K562 (cell line): Measurements from ENCODE around the gene MYOZ1. TPM values are rescaled to one million over a fixed set of nuclear protein-coding genes. Genes with fewer than 3 reads are reported as not detected.

ENCODE experiments used
- ARNT ChIP-seq, 2 experiments: fragments of 450-650 bp; IDR thresholded peaks; 2 replicates each; pipeline ENCODE4 v1.6.1; 2016; ENCODE audit warnings: mild to moderate bottlenecking in 1 of 2
- CREM ChIP-seq: IDR thresholded peaks from 2 replicates; pipeline ENCODE4 v1.6.1; 2014; ENCODE audit warnings: antibody characterized with exemption, low read depth
- GTF2B ChIP-seq: IDR thresholded peaks from 2 replicates; pipeline ENCODE4 v1.6.1; 2011; ENCODE audit not compliant: insufficient read length; ENCODE audit errors: extremely low read depth
- HDAC3 ChIP-seq: fragments of 450-650 bp; IDR thresholded peaks from 2 replicates; pipeline ENCODE4 v1.6.1; 2018; ENCODE audit warnings: borderline replicate concordance, mild to moderate bottlenecking, moderate library complexity; ENCODE audit not compliant: partially characterized antibody
- HOMEZ ChIP-seq: fragments of 250-450 bp; sonication (Bioruptor Pico); IDR thresholded peaks from 2 replicates; pipeline ENCODE4 v1.4.0; 2020; ENCODE audit warnings: mild to moderate bottlenecking, moderate library complexity
- HOXB6 ChIP-seq: fragments of 250-450 bp; sonication (Bioruptor Pico); IDR thresholded peaks from 2 replicates; pipeline ENCODE4 v1.5.1; 2022; ENCODE audit warnings: mild to moderate bottlenecking, borderline replicate concordance
- PML ChIP-seq: IDR thresholded peaks from 2 replicates; pipeline ENCODE4 v1.6.1; 2012; ENCODE audit warnings: low read length, inconsistent platforms
- RBM14 ChIP-seq: fragments of 200-400 bp; formaldehyde crosslinking; IDR thresholded peaks from 2 replicates; pipeline ENCODE4 v1.6.1; 2018; ENCODE audit warnings: low read depth, mild to moderate bottlenecking, low read length, moderate library complexity, borderline replicate concordance; ENCODE audit not compliant: insufficient read depth
- SMARCA5 ChIP-seq: fragments of 450-650 bp; IDR thresholded peaks from 2 replicates; pipeline ENCODE4 v1.6.1; 2016
- TFAP4 ChIP-seq: sonication (generic); formaldehyde crosslinking; IDR thresholded peaks from 2 replicates; pipeline ENCODE4 v1.8.0; 2022; ENCODE audit warnings: missing genetic modification reagents, mild to moderate bottlenecking, moderate library complexity, borderline replicate concordance
- TFE3 ChIP-seq: fragments of 450-650 bp; formaldehyde crosslinking; IDR thresholded peaks from 2 replicates; pipeline ENCODE4 v1.4.0; 2020; ENCODE audit warnings: mild to moderate bottlenecking, mixed read lengths
- TOE1 ChIP-seq, 2 experiments: fragments of 450-650 bp in 1 of 2; sonication (generic) in 1 of 2; formaldehyde crosslinking in 1 of 2; IDR thresholded peaks; 2 replicates each; pipeline versions ENCODE4 v1.7.1 to v1.8.0; 2016 to 2022; ENCODE audit warnings: borderline replicate concordance in 2 of 2, mild to moderate bottlenecking in 2 of 2, antibody characterized with exemption in 1 of 2, inconsistent platforms in 1 of 2, low read depth in 1 of 2, missing genetic modification reagents in 1 of 2, moderate library complexity in 1 of 2
- U2AF2 ChIP-seq: fragments of 200-400 bp; formaldehyde crosslinking; optimal IDR thresholded peaks from 2 replicates; pipeline ENCODE3; 2017; ENCODE audit warnings: low read depth, mild to moderate bottlenecking, low read length
- ZC3H11A ChIP-seq: IDR thresholded peaks from 2 replicates; pipeline ENCODE4 v1.6.1; 2012; ENCODE audit warnings: low read depth, low read length, improper control_type of control experiment
- ZNF507 ChIP-seq: conservative IDR thresholded peaks from 2 replicates; pipeline ENCODE4 v1.6.1; 2017; ENCODE audit warnings: missing genetic modification characterization, missing compliant biosample characterization
- polyA plus RNA-seq, 8 experiments: library from polyadenylated mRNA; depleted of rRNA in 4 of 8; stranded (reverse) in 5 of 8; unstranded in 3 of 8; fragments of >200 nt; fragmentation: Nextera tagmentation in 2 of 8; fragmentation: Illumina TruSeq in 1 of 8; extraction: Ambion mirVana in 2 of 8; extraction: Trizol in 1 of 8; gene quantifications; 2 replicates each; pipeline versions ENCODE4 v1.2.1 to v1.2.3, GENCODE V29; 2011 to 2014; ENCODE audit warnings: inconsistent platforms in 1 of 8, missing spikeins in 1 of 8
- total RNA-seq, 7 experiments: library from RNA; depleted of rRNA in 6 of 7; stranded (reverse); fragments of >200 nt in 6 of 7; fragmentation: Illumina TruSeq in 2 of 7; extraction: Trizol in 2 of 7; gene quantifications; 2 replicates each; pipeline versions ENCODE4 v1.2.1 to v1.2.3, GENCODE V29; 2011 to 2021; ENCODE audit warnings: low replicate concordance in 1 of 7

Gene MYOZ1
- total and polyA plus RNA-seq, 9 of the 15 experiments (the other 6 are each of a cell fraction or from before 2014, with no cell fraction given), result 0.03 to 0.18 (median 0.07) TPM; not detected in 5

GRCh38 chr10:73625884-73626752 is 15.2 kb downstream of the MYOZ1 start (continued):
- TF ChIP-seq TFE3 (CRISPR knock-in tag), result no peak
- TF ChIP-seq TOE1 (IDR thresholded peaks at IDR 0.05; ENCODE audit: borderline replicate concordance), result no peak
- no peak for TF ChIP-seq TOE1 (CRISPR knock-in tag; IDR thresholded peaks at IDR 0.05; ENCODE audit: borderline replicate concordance, low read depth)
- TF ChIP-seq RBM14, result no peak
- no peak for TF ChIP-seq ZC3H11A
- peak; percentile 50 to 65; a peak in 1 of 4 replicates for TF ChIP-seq ARNT (IDR thresholded peaks at IDR 0.05)
- TF ChIP-seq HOMEZ (CRISPR knock-in tag), result no peak
- TF ChIP-seq HDAC3, result peak; percentile 45
- TF ChIP-seq HOXB6 (CRISPR knock-in tag), result no peak
- TF ChIP-seq ZNF507, result no peak
- peak; percentile 88 for TF ChIP-seq PML
- TF ChIP-seq CREM, result no peak; the same call in 1 of the 2 replicates
- peak; percentile 53 for TF ChIP-seq GTF2B
- TF ChIP-seq TFAP4 (CRISPR knock-in tag), result peak; percentile 75
- TF ChIP-seq U2AF2, result no peak
- TF ChIP-seq SMARCA5, result no peak
